Stimulated activated CD8-positive, alpha-beta memory T cell treated with anti-CD3 and anti-CD28 coated beads, Interleukin-2, amount 100 ng/mL, for 1 hour (primary cell): Measurements from ENCODE around the gene BTBD19.
"Not testable (repeated sequence)": the region's sequence is repeated elsewhere in the genome, so short reads cannot be mapped to it uniquely, and the experiment has no call there.

ENCODE experiments used
- DNase-seq, 2 donors: peaks; one replicate each; pipeline ENCODE4 v3.0.0-alpha.2; 2020; ENCODE audit warnings: low read depth in 2 of 2

Gene BTBD19

DNA sequence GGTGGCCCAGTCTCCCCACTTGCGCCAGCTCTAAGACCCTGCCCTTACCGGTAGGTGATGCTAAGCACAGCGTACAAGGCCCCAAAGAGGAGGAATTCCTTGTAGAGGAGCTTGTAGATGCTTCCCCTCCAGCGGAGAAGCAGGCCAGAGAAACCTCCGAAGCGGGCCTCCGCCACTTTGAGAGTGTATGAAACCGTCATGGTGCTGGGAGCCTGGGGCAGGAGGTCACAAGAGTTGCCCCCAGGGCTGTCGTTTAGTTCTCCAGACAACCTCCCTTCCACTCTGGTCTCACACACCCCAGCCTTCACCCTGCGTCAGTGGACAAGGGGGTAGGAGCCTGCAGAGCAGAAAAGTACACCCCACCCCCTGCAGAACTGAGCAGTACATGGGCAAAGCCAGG lies 20.8 kb upstream of the BTBD19 start:
- DNase-seq = no peak

DNA sequence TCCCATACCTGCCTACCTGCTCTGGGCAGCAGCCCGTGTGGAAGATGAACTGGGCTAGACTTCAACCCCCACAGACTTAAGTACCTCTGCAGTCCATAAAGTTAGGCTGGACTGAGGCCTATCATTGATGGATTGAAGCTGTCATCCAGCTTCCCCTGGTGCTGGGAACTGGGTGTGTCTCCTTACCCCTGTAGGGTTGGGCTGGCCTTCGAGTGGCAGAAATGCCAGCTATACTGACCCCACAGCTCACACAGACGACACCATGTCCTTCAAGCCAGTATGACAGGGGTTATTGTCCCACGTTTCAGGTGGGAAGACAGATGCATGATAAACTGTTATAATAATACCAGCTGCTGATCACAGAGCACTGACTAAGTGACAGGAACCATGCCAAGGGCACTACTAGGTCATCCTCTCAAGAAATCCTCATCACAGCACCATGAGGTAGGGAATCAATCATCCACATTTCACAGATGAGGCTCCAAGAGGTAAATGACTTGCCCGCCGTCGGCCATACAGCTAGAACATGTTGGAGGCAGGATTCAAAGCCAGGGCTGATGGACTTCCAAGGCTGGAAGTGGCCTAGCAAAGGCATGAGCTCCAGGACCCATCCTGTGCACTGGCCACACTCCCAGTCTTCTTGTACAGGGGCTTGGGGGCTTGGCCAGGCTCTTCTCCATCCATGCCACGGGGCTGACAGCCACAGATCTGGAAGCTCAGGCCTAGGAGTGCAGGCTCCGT lies 20.0 kb upstream of the BTBD19 start, which contains the start of gene BEST4:
Gene BEST4, minus strand, starts transcription at position 51 of the 741 bp plus-strand sequence. CDS start 465 bp downstream, outside the sequence.
- DNase-seq = no peak

DNA sequence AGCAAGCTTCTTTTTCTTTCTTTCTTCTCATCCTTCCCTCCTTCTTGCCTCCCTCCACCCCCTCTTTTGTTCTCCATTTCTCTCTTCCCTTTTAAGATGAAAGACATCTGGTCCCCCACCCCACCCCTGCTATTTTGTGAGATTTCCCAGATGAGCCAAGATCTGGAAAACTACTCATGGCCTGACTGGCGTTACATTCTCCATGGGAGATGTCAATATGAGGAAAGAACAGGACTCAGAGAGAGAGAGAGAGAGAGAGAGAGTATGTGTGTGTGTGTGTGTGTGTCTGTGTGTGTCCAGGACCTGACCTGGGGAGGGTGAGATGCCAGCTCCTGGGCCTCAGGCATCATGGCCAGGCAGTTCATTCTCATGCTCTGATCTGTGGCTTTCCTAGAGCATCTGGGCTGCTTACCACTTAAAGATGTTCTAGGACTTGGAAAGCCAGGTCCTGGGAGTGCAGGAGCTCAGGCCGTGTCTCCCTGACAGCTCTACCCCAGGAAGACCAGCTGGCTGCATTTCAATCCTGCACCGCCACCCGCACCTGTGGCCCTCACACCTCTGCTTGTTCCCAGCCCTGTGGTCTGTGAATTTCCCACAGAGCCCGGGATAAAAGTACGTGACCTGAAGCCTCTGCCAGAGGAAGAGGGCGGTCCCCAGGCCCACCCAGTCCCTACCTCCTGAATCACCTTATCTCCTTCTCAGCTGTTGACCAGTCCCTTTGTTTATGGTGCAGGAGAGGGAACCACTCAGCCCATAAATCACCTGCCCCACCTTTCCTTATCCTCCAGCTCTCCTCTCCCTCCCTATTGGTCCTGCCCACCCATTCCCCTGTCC lies 17.1 kb upstream of the BTBD19 start:
- no peak for DNase-seq

DNA sequence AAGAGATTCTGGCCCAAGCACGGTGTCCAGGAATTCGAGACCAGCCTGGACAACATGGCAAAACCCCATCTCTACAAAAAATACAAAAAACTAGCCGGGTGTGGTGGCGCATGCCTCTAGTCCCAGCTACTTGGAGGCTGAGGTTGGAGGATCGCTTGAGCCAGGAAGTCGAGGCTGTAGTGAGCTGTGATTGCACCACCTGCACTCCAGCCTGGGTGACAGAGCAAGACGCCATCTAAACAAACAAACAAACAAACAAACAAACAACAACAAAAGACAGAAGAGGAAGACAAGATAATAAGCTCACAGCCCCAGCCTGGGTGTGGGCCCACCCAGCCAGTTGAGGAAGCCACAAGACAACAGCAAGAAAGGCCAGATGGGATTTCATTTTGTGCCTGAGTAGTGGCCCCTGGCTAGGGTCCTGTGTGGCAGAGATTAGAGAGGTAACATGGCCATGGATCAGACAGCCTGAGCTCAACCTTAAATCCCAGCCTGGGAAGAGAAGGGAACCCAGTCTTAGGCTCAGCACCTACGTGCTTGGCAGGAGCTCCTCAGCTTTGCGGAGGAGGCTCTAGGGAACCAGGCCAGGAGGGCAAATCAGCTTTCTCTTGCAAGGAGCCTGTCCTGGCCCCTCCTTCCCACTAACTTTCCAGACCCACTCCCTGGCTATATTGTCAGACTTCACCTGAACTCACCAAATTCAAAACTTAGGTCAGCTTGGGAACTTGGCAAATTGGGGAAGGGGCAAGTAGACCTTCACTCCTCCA lies 15.4 kb upstream of the BTBD19 start:
- DNase-seq = no peak

DNA sequence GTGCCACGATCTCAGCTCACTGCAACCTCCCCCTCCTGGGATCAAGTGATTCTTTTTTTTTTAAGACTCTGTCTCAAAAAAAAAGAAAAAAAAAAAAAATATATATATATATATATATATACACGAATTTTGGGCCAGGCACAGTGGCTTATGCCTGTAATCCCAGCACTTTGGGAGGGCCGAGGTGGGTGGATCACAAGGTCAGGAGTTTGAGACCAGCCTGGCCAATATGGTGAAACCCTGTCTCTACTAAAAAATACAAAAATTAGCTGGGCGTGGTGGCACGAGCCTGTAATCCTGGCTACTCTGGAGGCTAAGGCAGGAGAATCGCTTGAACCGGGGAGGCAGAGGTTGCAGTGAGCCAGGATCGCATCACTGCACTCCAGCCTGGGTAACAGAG lies 10.4 kb upstream of the BTBD19 start:
- not testable (repeated sequence) for DNase-seq

DNA sequence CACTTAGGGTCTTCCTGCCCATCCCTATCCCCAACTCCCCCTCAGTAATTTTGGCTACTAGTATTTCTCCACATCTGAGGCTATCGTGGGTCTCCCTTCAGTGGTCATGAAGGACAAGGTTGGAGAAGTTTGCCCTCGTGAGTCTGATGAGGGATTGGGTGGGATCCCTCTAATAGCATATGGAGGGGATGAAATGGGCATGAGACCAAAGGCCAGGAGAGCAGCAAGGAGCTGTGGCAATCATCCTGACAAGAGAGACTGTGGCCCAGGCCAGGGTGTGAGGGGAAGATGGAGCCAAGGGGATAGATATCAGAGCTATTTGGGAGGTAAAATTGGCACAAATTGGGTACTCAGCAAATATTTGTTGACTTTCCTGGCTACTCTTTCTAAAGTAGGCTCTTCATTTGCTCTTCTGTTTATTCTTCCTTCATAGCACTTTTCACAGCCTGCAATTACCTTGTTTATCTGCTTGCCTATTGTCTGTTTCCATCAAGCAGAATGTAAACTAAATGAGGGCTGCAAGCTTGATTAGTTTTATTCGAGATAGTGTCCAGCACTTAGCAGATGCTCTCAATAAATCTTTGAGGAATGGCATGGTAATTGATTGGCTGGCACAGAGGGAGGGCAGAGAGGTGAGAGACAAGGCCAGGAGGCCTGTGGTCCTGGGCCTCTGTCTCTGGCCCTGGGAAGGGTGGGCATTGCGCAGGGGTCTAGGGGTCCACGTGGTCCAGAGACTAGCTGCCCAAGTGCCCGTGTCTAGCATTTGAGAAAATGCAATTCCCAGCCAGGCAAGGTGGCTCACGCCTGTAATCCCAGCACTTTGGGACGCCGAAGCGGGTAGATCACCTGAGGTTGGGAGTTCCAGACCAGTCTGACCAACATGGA lies 9.6 kb upstream of the BTBD19 start:
- DNase-seq = no peak

DNA sequence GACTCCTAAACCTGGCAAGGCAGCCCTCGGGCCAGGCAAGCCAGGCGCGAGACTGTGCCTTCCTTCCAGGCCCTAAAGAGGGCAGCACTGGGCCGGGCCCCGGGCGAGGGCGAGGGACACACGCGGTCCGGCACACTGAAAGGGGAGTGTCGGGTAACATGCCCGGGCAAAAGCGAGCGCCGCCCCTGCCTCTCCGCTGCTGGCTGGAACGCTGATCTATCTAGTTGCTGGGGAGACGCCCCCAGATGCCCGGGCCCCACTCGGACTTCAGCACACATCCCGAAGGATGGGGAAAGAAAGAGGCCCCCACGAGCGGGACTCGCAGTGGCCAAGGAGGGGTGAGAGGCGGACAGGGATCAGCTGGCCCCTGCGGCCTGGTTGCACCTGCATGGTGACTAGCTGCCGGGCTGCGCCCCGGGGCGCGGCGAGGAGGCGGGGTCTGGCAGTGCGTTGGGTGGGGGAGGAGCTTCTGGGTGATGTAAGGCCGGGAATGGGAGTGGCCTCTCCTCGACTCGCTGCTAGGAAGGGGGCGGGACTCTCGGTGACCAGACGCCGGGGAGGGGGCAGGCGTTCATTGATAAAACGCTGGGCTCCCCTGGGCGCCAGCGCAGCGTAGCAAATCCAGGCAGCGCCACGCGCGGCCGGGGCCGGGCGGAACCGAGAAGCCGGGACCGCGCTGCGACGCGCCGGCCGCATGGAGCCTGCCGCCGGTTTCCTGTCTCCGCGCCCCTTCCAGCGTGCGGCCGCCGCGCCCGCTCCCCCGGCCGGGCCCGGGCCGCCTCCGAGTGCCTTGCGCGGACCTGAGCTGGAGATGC lies 8.3 kb upstream of the BTBD19 start, which contains the start of gene PLK3:
Gene PLK3, plus strand, starts transcription at position 608 of the 815 bp plus-strand sequence. Its CDS starts 87 bp downstream, at position 695.
- peak; percentile 96 to 98 for DNase-seq

DNA sequence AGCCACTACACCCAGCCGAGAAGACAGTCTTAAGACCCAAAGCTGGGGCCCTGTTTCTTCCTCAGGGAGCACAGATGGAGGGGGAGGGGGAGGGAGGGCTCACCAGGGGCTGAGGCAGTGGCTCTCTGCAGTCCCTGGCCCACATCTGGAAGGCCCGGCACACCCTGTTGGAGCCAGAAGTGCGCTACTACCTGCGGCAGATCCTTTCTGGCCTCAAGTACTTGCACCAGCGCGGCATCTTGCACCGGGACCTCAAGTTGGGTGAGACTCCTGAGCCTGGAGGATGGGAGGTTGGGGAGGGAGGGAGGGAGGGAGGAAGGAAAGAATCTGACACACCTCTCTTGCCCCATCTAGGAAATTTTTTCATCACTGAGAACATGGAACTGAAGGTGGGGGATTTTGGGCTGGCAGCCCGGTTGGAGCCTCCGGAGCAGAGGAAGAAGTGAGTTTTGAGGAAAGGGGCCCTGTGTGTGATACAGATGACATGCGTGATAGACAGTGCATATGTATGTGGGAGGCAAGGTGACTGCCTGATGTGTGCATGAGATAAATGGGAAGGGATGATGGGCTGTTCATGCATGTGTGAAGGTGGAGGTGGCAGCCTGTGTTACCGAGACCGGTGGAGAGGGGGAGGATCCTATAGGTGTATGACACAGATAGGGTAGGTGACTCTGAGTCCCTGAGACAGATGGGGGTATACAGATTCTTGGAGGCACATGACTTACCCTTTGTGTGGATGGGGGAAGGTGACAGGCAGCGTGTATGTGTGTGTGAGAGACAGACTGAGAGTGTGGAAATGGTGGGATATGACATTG lies 6.6 kb upstream of the BTBD19 start:
- DNase-seq = no peak

DNA sequence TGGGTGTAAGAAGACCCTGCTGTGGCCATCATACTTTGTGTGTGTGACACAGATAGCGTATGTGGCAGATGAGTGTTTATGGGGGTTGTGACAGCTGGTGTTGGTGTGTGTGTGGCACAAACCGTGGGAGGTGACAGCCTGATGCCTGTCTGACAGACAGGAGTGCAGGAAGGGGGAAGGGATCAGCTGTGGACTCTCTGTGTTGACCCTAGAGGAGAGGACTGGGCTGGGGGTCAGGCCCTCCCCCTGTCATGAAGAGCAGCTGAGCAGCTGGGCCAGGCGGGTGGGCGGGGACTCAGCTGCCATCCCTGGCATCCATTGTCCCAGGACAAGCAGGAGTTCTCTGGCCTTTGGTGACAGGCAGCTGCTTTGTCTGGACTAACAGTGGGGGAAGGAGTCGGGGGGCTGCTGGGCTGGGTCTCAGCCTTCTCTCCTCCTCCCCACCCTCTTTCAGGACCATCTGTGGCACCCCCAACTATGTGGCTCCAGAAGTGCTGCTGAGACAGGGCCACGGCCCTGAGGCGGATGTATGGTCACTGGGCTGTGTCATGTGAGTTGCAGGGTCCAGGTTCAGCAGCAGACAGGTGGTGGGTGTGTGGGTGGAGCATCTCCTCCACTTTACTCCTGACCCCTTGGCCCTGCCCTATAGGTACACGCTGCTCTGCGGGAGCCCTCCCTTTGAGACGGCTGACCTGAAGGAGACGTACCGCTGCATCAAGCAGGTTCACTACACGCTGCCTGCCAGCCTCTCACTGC lies 5.8 kb upstream of the BTBD19 start:
- no peak for DNase-seq

DNA sequence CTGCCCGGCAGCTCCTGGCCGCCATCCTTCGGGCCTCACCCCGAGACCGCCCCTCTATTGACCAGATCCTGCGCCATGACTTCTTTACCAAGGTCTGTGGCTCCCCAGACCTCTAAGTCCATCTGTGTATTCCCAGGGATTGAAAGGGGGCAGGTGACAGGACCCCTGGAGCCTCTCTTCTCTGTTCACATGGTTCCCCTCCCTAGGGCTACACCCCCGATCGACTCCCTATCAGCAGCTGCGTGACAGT lies 5.3 kb upstream of the BTBD19 start:
- DNase-seq = no peak

DNA sequence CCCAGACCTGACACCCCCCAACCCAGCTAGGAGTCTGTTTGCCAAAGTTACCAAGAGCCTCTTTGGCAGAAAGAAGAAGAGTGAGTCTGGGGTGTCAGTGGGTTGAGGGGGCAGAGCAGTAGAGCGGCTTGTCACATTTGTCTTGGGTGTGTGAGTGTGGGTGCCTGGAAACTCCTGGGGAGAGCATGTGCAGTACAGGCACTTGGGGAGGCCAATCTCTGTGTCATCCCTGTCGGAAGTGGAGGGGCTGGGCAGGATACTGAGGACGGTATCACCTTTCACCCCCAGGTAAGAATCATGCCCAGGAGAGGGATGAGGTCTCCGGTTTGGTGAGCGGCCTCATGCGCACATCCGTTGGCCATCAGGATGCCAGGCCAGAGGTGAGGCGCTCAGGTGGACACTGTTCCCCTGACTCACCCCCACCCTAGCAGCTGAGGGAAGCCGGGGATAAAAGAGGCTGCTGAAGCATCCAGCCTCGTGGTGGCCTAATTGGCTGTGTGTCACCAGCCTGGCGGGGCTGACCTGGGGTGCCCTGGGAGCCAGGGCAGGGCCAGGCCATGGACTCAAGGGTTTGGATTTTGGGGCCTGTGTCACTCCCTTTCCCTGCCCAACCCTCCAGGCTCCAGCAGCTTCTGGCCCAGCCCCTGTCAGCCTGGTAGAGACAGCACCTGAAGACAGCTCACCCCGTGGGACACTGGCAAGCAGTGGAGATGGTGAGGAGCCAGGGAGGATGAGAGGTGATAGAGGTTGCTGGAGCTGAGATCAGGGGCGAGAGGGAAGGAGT lies 4.8 kb upstream of the BTBD19 start:
- no peak for DNase-seq

DNA sequence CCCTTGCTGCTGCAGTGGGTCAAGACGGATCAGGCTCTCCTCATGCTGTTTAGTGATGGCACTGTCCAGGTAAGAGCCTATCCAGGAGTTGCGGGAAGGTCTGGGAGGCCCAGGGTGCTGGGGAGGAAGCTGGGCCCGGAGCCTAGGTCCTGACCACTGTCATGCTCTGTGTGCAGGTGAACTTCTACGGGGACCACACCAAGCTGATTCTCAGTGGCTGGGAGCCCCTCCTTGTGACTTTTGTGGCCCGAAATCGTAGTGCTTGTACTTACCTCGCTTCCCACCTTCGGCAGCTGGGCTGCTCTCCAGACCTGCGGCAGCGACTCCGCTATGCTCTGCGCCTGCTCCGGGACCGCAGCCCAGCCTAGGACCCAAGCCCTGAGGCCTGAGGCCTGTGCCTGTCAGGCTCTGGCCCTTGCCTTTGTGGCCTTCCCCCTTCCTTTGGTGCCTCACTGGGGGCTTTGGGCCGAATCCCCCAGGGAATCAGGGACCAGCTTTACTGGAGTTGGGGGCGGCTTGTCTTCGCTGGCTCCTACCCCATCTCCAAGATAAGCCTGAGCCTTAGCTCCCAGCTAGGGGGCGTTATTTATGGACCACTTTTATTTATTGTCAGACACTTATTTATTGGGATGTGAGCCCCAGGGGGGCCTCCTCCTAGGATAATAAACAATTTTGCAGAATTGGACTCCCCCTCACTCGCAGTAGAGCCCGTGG lies 2.9 kb upstream of the BTBD19 start:
- DNase-seq = no peak

DNA sequence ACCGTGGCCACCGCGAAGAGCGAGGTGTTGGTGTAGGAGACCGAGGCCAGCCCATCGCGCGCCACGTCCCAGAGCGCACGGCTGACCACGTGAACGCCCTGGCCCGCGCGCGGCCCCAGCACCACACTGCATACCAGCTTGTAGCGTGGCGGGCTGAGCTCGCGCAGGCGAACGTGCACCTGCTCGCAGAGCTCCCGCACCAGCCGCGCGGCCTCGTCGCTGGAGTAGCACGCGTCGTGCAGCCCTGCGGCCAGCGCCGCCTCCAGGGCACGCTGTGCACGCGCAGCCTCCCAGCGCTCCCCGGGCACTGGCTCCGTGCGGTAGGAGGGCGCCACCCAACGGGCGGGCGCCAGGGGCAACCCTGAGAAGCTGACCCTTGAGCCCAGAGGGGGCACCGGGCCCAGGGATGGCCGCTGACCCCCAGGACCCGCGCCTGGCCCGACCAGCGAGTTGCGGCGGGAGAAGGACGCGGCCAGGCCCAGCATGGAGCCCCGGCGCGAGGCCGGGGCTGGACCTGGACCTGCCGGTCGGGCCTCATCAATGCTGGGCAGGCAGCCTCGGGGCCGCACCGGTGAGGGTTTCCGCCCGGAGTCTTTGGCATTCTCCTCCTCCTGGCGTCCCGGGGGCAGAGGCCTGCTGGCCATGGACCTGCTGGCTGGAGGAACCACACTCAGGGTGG lies 2.2 kb upstream of the BTBD19 start:
- DNase-seq = no peak

DNA sequence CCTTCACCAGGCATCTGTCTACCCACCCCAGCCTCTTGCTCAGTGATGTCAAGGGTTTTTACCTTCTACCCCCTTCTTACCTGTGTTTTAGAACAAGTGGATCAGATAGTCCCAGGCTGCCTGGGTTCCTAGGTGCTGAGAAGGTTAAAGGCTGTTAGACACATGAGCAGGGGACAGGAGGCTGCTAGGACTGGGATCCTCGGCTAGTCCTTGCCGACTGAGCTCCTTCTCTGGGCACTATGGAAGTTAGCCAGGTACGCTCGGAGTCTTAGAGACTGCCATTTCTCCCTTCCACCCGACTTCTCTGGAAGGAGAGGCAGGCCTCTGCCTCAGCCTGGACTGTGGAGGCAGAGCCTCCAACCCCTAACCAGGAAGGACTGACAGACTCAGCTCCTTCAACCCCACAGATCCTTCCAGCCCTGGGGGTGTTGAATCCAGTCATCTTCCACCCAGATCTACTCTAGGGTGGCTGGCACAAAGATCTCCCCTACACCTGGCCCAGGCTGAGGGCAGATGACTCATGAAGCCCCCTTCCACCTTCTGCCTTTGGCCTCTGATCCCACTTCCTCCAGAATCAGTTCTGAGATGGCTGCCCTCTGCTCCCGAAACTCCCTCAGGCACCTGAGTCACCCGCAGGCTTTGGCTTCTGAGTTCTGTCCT lies 1.5 kb upstream of the BTBD19 start, which contains the start of gene DYNLT4:
Gene DYNLT4, minus strand, starts transcription at position 648 of the 660 bp plus-strand sequence. CDS start 683 bp downstream, outside the sequence.
- DNase-seq = no peak

DNA sequence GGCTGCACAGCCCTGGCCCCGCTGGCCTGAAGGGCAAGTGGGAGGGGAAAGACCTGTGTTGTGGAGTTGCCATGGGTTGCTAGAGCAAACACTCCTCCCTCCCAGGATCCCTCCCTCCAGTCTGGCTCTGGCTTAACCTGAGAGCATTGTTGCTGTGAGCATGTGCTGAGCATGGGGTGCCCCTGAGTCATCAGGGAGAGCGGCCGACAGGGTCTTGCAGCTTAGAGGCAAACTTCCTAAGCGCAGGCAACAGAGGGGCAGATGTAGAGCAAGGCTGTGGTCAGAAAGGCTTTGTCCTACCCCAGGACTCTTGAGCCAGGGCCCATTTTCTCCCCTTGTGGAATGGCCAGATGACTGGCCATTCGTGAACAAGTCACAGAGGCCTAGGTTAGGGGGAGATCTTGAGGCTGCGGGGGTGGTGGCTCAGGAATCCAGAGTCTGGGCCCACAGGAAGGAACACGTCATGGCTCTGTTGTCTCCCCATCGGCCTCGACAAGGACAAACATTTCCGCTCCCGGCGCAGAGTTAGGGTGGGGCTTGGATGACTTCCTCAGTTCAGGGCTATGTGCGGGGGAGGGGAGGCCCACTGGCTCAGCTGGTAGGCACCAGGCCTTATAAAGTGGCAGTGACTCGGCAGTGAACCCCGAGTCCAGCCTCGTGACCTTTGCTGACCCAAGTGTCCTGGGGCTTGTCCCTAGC lies 810 bp upstream of the BTBD19 start:
- peak; percentile 75 to 82 for DNase-seq
